HG03558 (cell line): ENCODE measurements around the gene LDHAL6B.

Experiments used
- ATAC-seq: cut with Tn5 transposase; IDR thresholded peaks from one replicate; pipeline ENCODE4 v1.9.1; 2021; ENCODE audit warnings: moderate number of reproducible peaks; ENCODE audit not compliant: unreplicated experiment; ENCODE audit errors: extremely low read depth

LDHAL6B gene

GRCh38 chr15:59176653-59177316, 29.9 kb upstream of the LDHAL6B start:
- no peak for ATAC-seq

- ATAC-seq = no peak
Observed at GRCh38 chr15:59177317-59177660, 29.4 kb upstream of the LDHAL6B start.

DNA sequence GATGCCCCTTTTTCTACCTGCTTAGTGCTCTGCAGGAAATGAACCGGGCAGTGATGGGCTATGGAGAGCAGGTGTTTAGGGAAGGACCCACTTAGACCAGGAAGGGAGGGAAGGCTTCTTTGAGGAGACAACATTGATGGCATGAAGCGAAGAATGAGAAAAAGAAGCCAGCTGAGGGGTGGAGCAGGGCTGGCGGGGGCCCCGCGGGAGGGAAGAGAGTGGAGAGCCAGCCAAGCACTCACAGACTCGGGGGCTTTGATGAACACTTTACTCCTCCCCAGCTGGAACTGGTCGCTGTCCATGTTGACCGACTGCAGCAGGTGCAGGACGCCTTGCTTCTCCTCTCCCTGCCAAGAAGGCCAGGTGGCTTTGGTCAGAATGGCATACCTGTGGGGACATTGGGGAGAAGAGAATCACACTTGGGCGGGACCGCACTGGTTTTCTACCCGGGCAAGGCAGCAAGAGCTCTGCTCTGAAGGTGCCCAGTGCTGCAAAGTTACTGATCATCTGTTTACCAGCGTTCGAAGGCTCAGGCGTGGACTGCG, 28.4 kb upstream of the LDHAL6B start:
- ATAC-seq = no peak

- ATAC-seq = no peak
Observed at GRCh38 chr15:59179717-59180116, 26.9 kb upstream of the LDHAL6B start.

GRCh38 chr15:59180945-59181600, 25.6 kb upstream of the LDHAL6B start:
- no peak for ATAC-seq

DNA sequence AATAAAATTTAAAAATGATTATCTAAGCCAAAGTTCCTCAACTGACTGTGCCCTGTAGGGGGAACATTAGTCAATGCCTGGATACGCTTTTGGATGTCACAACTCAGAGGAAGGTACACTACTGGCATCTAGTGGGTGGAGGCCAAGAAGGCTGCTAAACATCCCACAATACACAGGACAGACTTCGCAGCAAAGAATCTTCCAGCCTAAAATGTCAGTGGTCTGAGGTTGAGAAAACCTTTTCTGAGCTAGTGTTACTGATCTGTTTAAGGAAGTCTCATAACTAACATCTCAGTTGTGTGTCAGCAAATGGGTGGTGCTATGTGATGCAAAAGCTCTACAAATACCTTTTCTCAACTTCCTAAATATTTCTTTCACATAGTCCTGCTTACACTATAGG, 20.9 kb upstream of the LDHAL6B start:
- no peak for ATAC-seq

GRCh38 chr15:59186501-59186900, 20.1 kb upstream of the LDHAL6B start:
- no peak for ATAC-seq

DNA sequence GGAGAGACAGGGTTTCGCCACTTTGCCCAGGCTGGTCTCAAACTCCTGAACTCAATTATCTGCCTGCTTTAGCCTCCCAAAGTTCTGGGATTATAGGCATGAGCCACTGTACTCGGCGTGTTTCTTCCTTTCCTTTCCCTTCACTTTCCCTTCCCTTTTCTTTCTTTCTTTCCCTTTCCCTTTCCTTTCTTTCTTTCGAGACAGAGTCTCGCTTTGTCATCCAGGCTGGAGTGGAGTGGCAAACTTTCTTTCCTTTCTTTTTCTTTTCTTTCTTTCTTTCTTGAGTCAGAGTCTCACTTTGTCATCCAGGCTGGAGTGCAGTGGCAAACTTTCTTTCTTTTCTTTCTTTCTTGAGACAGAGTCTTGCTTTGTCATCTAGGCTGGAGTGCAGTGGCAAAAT, 17.4 kb upstream of the LDHAL6B start:
- ATAC-seq = no peak

DNA sequence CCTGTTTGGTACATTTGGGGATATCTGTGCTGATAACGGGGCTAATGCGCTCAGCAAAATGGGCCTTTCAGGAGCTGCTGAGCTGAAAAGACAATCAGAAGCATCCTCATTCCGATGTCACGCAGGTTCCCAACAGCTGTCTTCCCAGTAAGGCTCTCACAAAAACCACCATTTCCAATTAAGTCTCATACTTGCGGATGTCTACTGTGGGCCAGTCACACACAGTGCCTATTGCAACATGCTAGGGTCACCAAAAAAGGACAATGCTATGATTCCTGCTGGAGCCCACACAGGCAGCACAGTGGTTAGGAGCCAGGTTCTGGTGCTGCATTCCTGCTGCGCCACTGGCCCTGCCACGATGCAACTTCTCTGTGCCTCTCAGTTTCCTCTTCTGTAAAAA, 16.4 kb upstream of the LDHAL6B start:
- ATAC-seq = no peak

DNA sequence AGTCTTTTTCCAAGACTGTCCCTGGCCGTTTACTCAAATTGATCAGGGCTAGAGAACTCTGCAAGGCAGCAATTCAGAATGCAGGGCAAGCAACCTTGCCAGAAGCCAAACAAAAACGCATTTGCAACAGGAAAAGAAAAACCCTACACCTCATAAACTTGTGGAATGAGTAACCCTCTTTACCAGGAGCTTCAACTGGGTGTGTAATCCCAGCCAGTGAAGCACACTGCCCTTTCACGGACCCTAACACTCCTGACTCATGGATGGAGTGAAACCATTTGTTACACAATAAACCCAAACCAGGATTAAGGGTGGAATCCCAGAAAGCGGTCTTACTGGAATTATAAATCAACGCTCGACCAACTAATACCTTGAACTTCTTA, 14.8 kb upstream of the LDHAL6B start:
- no peak for ATAC-seq

DNA sequence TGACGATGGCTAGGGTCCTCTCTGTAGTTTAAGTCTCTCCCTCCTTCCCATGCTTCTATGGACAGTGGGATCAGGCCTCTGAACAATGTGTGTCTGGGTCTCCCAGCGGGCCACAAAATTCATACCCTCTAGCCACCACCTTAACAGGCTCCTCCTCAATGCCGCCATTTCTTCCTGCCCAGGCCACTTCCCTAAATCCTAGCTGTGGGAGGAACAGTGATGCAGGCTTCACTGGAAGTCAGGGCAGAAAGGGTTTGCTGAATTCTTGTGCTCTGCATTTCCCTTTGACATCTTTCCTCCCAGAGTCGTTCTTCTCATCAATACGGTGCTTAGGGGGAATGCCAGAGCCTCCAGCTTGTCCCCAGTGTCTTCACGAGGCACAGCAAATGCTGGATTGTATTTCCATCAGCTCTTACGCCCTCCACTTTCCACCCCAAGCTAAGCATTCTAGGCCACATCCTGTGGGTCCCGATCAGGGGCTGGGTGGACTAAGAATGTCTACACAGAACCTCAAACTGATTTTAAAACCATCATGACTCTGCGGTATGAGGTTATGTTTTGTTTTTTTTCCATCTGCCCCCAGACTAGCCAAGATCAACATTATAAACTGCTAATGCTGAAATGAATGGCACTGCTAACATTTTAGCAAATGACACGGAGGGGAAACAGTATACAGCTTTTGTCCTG, 11.9 kb upstream of the LDHAL6B start:
- ATAC-seq = no peak

GRCh38 chr15:59196416-59196815, 10.2 kb upstream of the LDHAL6B start:
- ATAC-seq = no peak

- ATAC-seq = no peak
Observed at GRCh38 chr15:59197454-59197853, 9.2 kb upstream of the LDHAL6B start.

GRCh38 chr15:59199626-59200465, 6.8 kb upstream of the LDHAL6B start:
- no peak for ATAC-seq

- no peak for ATAC-seq
Observed at GRCh38 chr15:59200560-59200959, 6.1 kb upstream of the LDHAL6B start.

- ATAC-seq = no peak
Observed at GRCh38 chr15:59203008-59203407, 3.6 kb upstream of the LDHAL6B start.

GRCh38 chr15:59203657-59204056, 3.0 kb upstream of the LDHAL6B start:
- no peak for ATAC-seq

GRCh38 chr15:59205839-59206622, 612 bp upstream of the LDHAL6B start:
- no peak for ATAC-seq

DNA sequence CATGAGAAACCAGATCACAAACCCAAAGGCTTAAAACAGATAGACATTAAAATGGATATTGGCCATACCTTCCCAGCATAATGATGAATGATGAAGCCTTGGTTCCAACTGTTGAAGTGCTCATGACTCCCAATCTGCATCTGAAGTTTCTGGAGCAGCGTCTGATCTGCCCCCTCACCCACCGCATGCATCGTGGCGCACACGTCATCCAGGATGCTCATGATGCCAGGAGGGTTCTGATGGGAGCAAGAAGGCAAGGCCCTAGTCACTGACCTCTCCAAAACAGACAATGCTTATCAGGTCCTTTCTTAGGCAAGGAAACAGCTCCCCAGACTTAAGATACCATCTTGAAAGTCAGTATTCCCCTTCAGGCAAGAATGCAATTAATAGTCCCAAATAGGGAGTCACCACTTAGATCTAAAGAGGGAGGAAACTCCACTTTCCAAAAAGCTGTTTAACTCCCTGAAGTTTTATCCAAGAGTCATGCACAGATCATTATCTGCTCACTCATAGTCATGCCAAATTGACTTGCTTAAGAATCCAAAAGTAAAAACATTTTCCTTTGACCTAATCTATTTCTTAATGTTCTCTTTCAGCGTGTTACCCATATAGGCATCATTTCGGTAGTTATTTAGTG, 2.1 kb downstream of the LDHAL6B start:
- no peak for ATAC-seq
